CD14-positive monocyte (primary cell): ENCODE measurements around the gene CABP4. TPM values are rescaled to one million over a fixed set of nuclear protein-coding genes. Genes with fewer than 3 reads are reported as not detected.

Experiments used
- DNase-seq, 3 donors: peaks; one replicate each; pipeline ENCODE4 v3.0.0-alpha.2; 2011 to 2022
- H2AFZ ChIP-seq: 2 replicates; pipeline ENCODE4 v1.6.0; 2012; ENCODE audit warnings: mild to moderate bottlenecking, low read depth, low read length, inconsistent platforms; ENCODE audit not compliant: insufficient read depth, poor library complexity, severe bottlenecking
- H3K27ac ChIP-seq, 2 donors: 1 replicate in 1 of 2; 2 replicates in 1 of 2; pipeline ENCODE4 v1.5.1; 2012 to 2013; ENCODE audit warnings: low read length in 2 of 2, control low read depth in 1 of 2, inconsistent platforms in 1 of 2, low read depth in 1 of 2, mild to moderate bottlenecking in 1 of 2
- H3K27me3 ChIP-seq, 2 donors: one replicate each; pipeline versions ENCODE4 v1.6.0 to v1.6.1; 2011 to 2013; ENCODE audit warnings: low read length in 2 of 2; ENCODE audit not compliant: control insufficient read depth in 2 of 2, insufficient read depth in 2 of 2
- H3K36me3 ChIP-seq, 2 donors: replicated peaks in 1 of 2; 1 replicate in 1 of 2; 2 replicates in 1 of 2; pipeline versions ENCODE4 v1.5.1 to v1.6.1; 2012 to 2013; ENCODE audit warnings: low read length in 2 of 2, control low read depth in 1 of 2, inconsistent platforms in 1 of 2, mild to moderate bottlenecking in 1 of 2; ENCODE audit not compliant: insufficient read depth in 2 of 2, control insufficient read depth in 1 of 2
- H3K4me1 ChIP-seq, 2 donors: 1 replicate in 1 of 2; 2 replicates in 1 of 2; pipeline versions ENCODE4 v1.5.1 to v1.6.1; 2012 to 2013; ENCODE audit warnings: low read length in 2 of 2, control low read depth in 1 of 2, inconsistent platforms in 1 of 2, mild to moderate bottlenecking in 1 of 2, moderate library complexity in 1 of 2; ENCODE audit not compliant: insufficient read depth in 2 of 2, control insufficient read depth in 1 of 2
- H3K4me2 ChIP-seq: replicated peaks from 2 replicates; pipeline ENCODE3; 2012; ENCODE audit warnings: low read length, moderate library complexity, mild to moderate bottlenecking; ENCODE audit not compliant: poor library complexity, severe bottlenecking; ENCODE audit errors: extremely low read depth
- H3K4me3 ChIP-seq, 3 experiments: fragments of 200-600 bp in 1 of 3; sonication (generic) in 1 of 3; replicated peaks in 1 of 3; 1 replicate in 2 of 3; 2 replicates in 1 of 3; pipeline ENCODE4 v1.5.1; 2011 to 2013; ENCODE audit warnings: low read length in 3 of 3, mild to moderate bottlenecking in 3 of 3, control low read depth in 2 of 3, low read depth in 2 of 3, inconsistent platforms in 1 of 3, moderate library complexity in 1 of 3
- H3K79me2 ChIP-seq: 2 replicates; pipeline ENCODE4 v1.6.0; 2012; ENCODE audit warnings: mild to moderate bottlenecking, control low read depth, inconsistent platforms, low read length, moderate library complexity; ENCODE audit not compliant: insufficient read depth
- H3K9ac ChIP-seq: 2 replicates; pipeline ENCODE4 v1.6.0; 2017; ENCODE audit warnings: low read length, mild to moderate bottlenecking; ENCODE audit not compliant: insufficient read depth, poor library complexity, severe bottlenecking
- H3K9me3 ChIP-seq, 2 donors: replicated peaks in 1 of 2; 1 replicate in 1 of 2; 2 replicates in 1 of 2; pipeline versions ENCODE4 v1.5.1 to v1.6.1; 2012 to 2013; ENCODE audit warnings: low read length in 2 of 2, control low read depth in 1 of 2; ENCODE audit not compliant: control insufficient read depth in 1 of 2, insufficient read depth in 1 of 2
- H4K20me1 ChIP-seq: 2 replicates; pipeline ENCODE4 v1.6.0; 2012; ENCODE audit warnings: mild to moderate bottlenecking, low read length, control low read depth, moderate library complexity; ENCODE audit not compliant: insufficient read depth
- H3K27ac Mint-ChIP-seq, 7 donors: one replicate each; pipeline ENCODE4 v1.8.0; 2020; ENCODE audit warnings: mild to moderate bottlenecking in 7 of 7, mixed read lengths in 7 of 7, moderate library complexity in 6 of 7, inconsistent platforms in 2 of 7
- H3K27me3 Mint-ChIP-seq, 3 donors: one replicate each; pipeline ENCODE4 v1.8.0; 2021 to 2022; ENCODE audit warnings: low read depth in 3 of 3, mild to moderate bottlenecking in 3 of 3, mixed read lengths in 3 of 3, moderate library complexity in 3 of 3, inconsistent platforms in 1 of 3
- H3K36me3 Mint-ChIP-seq, 2 donors: one replicate each; pipeline ENCODE4 v1.8.0; 2020; ENCODE audit warnings: mixed read lengths in 2 of 2, inconsistent platforms in 1 of 2, mild to moderate bottlenecking in 1 of 2
- H3K4me1 Mint-ChIP-seq: one replicate; pipeline ENCODE4 v1.8.0; 2020; ENCODE audit warnings: mild to moderate bottlenecking, mixed read lengths
- H3K4me3 Mint-ChIP-seq, 2 donors: one replicate each; pipeline ENCODE4 v1.8.0; 2020; ENCODE audit warnings: mild to moderate bottlenecking in 2 of 2, mixed read lengths in 2 of 2, moderate library complexity in 1 of 2
- H3K9me3 Mint-ChIP-seq, 7 donors: one replicate each; pipeline ENCODE4 v1.8.0; 2020 to 2022; ENCODE audit warnings: mixed read lengths in 7 of 7, mild to moderate bottlenecking in 6 of 7, moderate library complexity in 6 of 7, inconsistent platforms in 2 of 7
- CTCF ChIP-seq: fragments of 200-600 bp; IDR thresholded peaks from one replicate; pipeline ENCODE4 v1.8.0; 2022; ENCODE audit warnings: antibody characterized with exemption, mild to moderate bottlenecking
- WGBS: methylation state at CpG from one replicate; pipeline ENCODE4 v1.1.5; 2013; ENCODE audit warnings: missing lambda C conversion rate; ENCODE audit not compliant: insufficient coverage; 5-methylcytosine and 5-hydroxymethylcytosine counted together
- intact Hi-C, 2 donors: fragments of 100-400 bp; cut with micrococcal nuclease; formaldehyde crosslinking; loops; one replicate each; pipeline versions ENCODE4 v1.15.0 to v1.15.1; 2023
- polyA plus RNA-seq, 3 donors: library from polyadenylated mRNA; depleted of rRNA in 1 of 3; unstranded in 2 of 3; stranded (reverse) in 1 of 3; fragments of 300-500 nt in 2 of 3; fragments of >200 nt in 1 of 3; fragmentation: Illumina TruSeq in 2 of 3; gene quantifications; 1 replicate in 2 of 3; 2 replicates in 1 of 3; pipeline ENCODE4 v1.2.3, GENCODE V29; 2012 to 2021

Gene CABP4
- polyA plus RNA-seq, 3 donors = 0.28 to 1.7 TPM; not detected in 1

- TF ChIP-seq CTCF = peak; percentile 59
- peak; percentile 89 to 90 (median 90) for DNase-seq
- Mint-ChIP-seq H3K4me3 (peak within 1 kb of the TSS; percentile 79 to 92), H3K27me3 (peaks cover 0 to 10% (median 5%) of the 10 kb centered on the region in 3 donors), H3K4me1 (peaks cover 29% of the 10 kb centered on the region), H3K9me3 (peaks cover 0 to 2% (median 0%) of the 10 kb centered on the region in 7 donors), H3K27ac (peak within 1 kb of the TSS in 5 of 7 donors; percentile 75 to 85 (median 79)), H3K36me3 (peaks cover 0 to 2% of the 10 kb centered on the region in 2 donors)
- 0% methylated on average over 71 of the region's 76 CpGs for WGBS
- intact Hi-C loops = loop anchor here (1.0 to 5.0 kb wide), 5 partner anchors 33 to 67 kb away; partner anchors contain the start of genes PPP1CA (in 1 of the 2), RPS6KB2 (in 1 of the 2) and TBC1D10C (in 1 of the 2)
- Histone ChIP-seq H3K9ac (peak within 1 kb of the TSS; percentile 72), H3K27me3 (no peaks in the 10 kb centered on the region), H4K20me1 (no peaks in the 10 kb centered on the region), H3K27ac (peak within 1 kb of the TSS; percentile 41 to 90), H3K79me2 (peaks cover 7% of the 10 kb centered on the region), H3K4me1 (peaks cover 26 to 43% of the 10 kb centered on the region in 2 donors), H2AFZ (peak within 1 kb of the TSS; percentile 96), H3K4me3 (peak within 1 kb of the TSS; percentile 63 to 88 (median 66)), H3K4me2 (peak within 1 kb of the TSS; percentile 92), H3K9me3 (no peaks in the 10 kb centered on the region), H3K36me3 (no peaks in the 10 kb centered on the region)
Measured at GRCh38 chr11:67468759-67469507, 13.8 kb downstream of the CABP4 start, which contains the start of gene TMEM134. Gene TMEM134, minus strand, starts transcription at chr11:67469251. Its CDS starts 59 bp downstream, at chr11:67469192.

GRCh38 chr11:67469508-67469811 lies 14.3 kb downstream of the CABP4 start:
- peaks cover 0 to 2% of the 10 kb centered on the region in 2 donors for H3K36me3 Mint-ChIP-seq
- H3K4me3 Mint-ChIP-seq = peak overlapping the region; percentile 69 to 85
- Histone ChIP-seq H3K9ac (peak overlapping the region; percentile 72), H3K4me2 (peak overlapping the region; percentile 92), H3K27ac (peak overlapping the region; percentile 41 to 90), H3K4me3 (peak overlapping the region; percentile 52 to 88 (median 63)), H4K20me1 (no peaks in the 10 kb centered on the region), H2AFZ (peak overlapping the region; percentile 96), H3K36me3 (no peaks in the 10 kb centered on the region), H3K79me2 (peaks cover 7% of the 10 kb centered on the region), H3K4me1 (peaks cover 21 to 38% of the 10 kb centered on the region in 2 donors), H3K9me3 (no peaks in the 10 kb centered on the region), H3K27me3 (no peaks in the 10 kb centered on the region)
- intact Hi-C loops = loop anchor here (1.0 to 5.0 kb wide), 5 partner anchors 33 to 67 kb away; partner anchors contain the start of genes PPP1CA (in 1 of the 2), RPS6KB2 (in 1 of the 2) and TBC1D10C (in 1 of the 2)
- no peak for DNase-seq
- 21% methylated on average over 9 of the region's 9 CpGs for WGBS
- H3K27me3 Mint-ChIP-seq = peaks cover 0 to 12% (median 5%) of the 10 kb centered on the region in 3 donors
- TF ChIP-seq CTCF = peak; percentile 21
- H3K9me3 Mint-ChIP-seq = no peaks in the 10 kb centered on the region
- peak overlapping the region in 5 of 7 donors; percentile 75 to 85 (median 79) for H3K27ac Mint-ChIP-seq
- H3K4me1 Mint-ChIP-seq = peaks cover 25% of the 10 kb centered on the region
